ELF-1 (cell line): ENCODE results near the gene HIRIP3.
"Not testable (repeated sequence)": the region's sequence is repeated elsewhere in the genome, so short reads cannot be mapped to it uniquely, and the experiment has no call there.

Source experiments
- DNase-seq: peaks from one replicate; pipeline ENCODE4 v3.0.0-alpha.2; 2016; ENCODE audit warnings: low read depth, low spot score

Gene HIRIP3

DNA sequence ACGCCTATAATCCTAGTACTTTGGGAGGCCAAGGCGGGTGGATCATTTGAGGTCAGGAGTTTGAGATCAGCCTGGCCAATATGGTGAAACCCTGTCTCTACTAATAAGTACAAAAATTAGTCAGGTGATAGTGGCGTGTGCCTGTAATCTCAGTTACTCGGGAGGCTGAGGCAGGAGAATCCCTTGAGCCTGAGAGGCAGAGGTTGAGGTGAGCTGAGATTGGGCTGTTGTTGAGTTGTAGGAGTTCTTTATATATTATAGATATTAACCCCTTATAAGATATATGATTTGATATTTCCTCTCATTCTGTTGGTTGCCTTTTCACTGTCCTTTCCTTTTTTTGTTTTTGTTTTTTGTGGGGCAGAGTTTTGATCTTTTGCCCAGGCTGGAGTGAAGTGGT is 35.6 kb downstream of the HIRIP3 start:
- DNase-seq = not testable (repeated sequence)

DNA sequence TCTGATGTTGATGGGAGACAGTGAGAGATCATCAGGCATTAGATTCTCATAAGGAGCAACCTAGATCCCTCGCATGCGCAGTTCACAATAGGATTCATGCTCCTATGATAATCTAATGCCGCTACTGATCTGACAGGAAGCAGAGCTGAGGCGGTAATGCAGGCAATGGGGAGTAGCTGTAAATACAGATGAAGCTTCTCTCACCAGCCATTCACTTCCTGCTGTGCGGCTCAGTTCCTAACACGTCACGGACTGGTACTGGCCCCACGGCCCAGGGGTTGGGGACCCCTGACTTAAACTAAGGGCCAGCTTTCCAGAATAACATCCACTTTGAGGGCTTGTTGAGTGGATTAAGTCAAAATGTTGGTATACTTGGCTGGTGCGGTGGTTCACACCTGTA is 36.1 kb downstream of the HIRIP3 start:
- no peak for DNase-seq

DNA sequence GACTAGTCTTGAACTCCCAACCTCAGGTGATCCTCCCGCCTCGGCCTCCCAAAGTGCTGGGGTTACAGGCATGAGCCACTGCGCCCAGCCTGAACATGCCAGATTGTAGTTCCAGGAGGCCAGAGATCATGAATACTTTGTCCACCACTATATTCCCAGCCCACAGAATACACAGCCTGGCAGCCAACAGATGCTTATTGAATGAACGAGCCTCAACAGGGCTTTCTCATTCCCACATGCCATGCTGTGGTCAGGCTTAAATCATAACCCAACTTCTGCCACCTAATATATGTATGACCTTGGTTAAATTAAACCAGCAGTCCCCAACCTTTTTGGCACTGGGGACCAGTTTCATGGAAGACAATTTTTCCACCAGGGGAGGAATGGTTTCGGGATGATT is 36.7 kb downstream of the HIRIP3 start:
- no peak for DNase-seq

DNA sequence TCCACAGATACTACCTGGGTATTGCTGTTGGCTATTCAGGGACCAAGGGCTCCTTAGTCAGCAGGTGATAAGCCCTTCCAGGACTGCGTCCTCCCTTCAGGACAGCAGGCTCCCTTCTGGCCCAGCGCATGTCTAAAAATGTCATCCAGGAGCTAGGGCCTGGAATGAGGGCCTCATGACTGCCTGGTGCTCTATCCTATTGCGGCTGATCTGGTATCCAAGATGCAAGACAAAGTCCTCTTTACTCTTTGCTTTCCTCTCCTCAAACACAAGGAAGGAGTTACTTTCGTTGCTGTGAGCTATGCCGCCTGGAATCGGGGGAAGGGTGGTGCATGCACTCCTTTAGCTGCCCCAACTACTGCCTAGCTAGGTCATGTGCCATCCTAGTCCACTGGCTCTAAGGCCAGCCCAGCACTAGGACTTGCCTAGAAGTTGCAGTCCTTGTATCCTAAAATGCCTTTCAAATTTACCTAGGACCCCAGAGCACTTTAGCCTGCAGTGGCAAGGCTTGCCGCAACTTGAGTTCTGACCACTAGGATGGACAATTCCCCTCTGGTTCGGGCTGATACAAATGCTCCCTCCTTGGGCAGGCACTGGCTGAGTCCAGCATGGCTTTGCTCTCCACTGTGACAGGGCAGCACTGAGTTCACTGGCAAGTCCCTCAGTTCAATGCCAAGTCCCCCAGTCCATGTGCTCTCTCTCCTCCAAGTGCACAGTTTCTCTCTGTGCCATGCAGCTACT is 43.6 kb downstream of the HIRIP3 start:
- DNase-seq = peak; percentile 26

DNA sequence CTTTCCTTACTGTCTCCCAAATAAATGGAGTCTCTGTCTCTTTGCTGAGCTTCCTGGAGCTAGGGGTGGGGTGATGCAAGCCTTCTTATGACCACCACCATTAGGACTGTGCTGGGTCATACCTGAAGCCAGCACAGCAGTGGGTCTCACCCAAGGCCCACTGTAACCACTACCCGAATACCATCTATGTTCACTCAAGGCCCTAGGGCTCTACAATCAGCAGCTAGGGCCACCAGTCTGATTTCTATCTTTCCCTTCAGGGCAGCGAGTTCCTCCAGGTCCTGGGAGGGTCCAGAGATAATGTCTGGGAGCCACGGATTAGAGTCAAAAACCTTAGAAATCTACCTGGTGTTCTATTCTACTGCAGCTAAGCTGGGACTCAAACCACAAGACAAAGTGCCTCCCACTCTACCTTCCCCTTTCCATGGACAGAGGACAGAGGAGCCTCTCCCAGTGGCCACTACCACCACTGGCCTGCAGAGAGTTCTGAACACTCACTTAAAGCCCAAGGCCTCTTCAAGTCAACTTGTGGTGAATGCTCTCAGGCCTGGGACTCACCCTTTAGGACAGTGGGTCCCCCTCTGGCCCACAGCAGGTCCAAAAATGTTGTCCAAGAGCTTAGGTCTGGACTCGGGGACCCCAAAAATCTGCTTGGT is 44.5 kb downstream of the HIRIP3 start:
- no peak for DNase-seq

DNA sequence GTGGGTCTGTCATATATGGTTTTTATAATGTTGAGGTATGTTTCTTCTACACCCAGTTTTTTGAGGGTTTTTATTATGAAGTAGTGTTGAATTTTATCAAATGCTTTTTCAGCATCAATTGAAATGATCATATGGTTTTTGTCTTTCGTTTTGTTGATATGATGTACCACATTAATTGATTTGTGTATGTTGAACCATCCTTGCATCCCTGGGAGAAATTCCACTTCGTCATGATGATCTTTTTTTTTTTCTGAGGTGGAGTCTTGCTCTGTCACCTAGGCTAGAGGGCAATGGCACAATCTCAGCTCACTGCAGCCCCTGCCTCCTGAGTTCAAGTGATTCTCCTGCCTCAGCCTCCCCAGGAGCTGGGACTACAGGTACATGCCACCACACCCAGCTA is 47.5 kb downstream of the HIRIP3 start:
- no peak for DNase-seq

DNA sequence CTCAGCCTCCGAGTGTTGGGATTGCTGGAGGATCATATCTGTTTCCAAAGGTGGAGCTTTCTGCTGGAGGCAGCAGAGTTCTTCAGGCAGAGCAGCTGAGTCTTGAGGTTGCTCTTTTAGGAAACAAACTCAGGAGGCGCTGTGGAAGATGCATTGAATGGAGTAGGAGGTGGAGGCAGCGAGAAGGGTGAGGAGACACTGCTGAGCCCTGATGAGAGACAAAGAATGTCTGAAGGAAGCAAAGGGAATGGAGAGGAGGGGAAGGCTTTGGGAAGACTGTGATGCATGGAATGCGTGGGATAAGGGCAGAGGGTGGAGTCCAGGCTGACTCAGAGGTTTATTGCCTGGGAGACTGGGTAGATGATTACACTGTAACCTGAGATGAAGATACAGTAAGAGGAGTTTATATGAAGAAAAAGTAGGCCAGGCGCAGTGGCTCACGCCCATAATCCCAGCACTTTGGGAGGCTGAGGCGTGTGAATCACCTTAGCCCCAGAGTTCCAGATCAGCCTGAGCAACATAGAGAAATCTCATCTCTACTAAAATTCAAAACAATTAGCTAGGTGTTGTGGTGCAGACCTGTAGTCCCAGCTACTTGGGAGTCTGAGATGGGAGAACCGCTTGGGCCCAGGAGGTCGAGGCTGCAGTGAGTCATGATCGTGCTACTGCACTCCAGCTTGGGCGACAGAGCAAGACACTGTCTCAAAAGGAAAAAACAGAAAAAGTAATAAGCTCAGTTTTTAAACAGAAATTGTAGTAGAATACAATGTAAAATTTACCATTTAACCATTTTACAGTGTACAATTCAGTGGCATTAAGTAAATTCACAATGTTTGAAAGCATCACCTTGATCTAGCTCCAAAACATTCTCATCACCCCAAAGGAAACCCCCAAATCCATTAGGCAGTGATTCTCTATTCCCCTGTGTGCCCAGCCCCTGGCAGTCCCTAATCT is 51.3 kb downstream of the HIRIP3 start:
- peak; percentile 96 for DNase-seq
